Transverse colon (tissue), 4 donors: Measurements from ENCODE around the gene DBNL. TPM values are rescaled to one million over a fixed set of nuclear protein-coding genes. Genes with fewer than 3 reads are reported as not detected.
A peak's percentile ranks its signal among the peaks of the same experiment; 100 is the strongest.

Experiments used
- DNase-seq: peaks from one replicate; pipeline ENCODE4 v3.0.0-alpha.2; 2019
- H3K27ac ChIP-seq, 4 donors: fragments of 200-600 bp; sonication (generic); 2 replicates each; pipeline ENCODE4 v1.5.1; 2016 to 2018; ENCODE audit warnings: inconsistent platforms in 4 of 4
- H3K27me3 ChIP-seq: fragments of 200-600 bp; sonication (generic); 2 replicates; pipeline ENCODE4 v1.5.1; 2017; ENCODE audit warnings: inconsistent platforms
- H3K36me3 ChIP-seq, 4 donors: fragments of 200-600 bp; sonication (generic); 2 replicates each; pipeline ENCODE4 v1.5.1; 2017 to 2019; ENCODE audit warnings: inconsistent platforms in 4 of 4
- H3K4me1 ChIP-seq, 4 donors: fragments of 200-600 bp; sonication (generic); 2 replicates each; pipeline ENCODE4 v1.5.1; 2017 to 2020; ENCODE audit warnings: inconsistent platforms in 4 of 4
- H3K4me3 ChIP-seq, 4 donors: fragments of 200-600 bp; sonication (generic); 1 replicate in 1 of 4; 2 replicates in 3 of 4; pipeline versions ENCODE4 v1.5.1 to v1.6.1; 2017 to 2019; ENCODE audit warnings: inconsistent platforms in 4 of 4
- H3K9me3 ChIP-seq, 2 donors: fragments of 200-600 bp; sonication (generic); 2 replicates each; pipeline ENCODE4 v1.5.1; 2017 to 2019; ENCODE audit warnings: inconsistent platforms in 2 of 2
- EP300 ChIP-seq: sonication (generic); formaldehyde crosslinking; IDR thresholded peaks from one replicate; pipeline ENCODE4 v1.6.1; 2017; ENCODE audit warnings: antibody characterized with exemption, low read depth
- POLR2A ChIP-seq: fragments of 450-650 bp; IDR thresholded peaks from one replicate; pipeline ENCODE4 v1.6.1; 2016; ENCODE audit warnings: antibody characterized with exemption, mild to moderate bottlenecking, moderate library complexity
- POLR2AphosphoS5 ChIP-seq, 3 donors: sonication (generic); formaldehyde crosslinking; IDR thresholded peaks; one replicate each; pipeline ENCODE4 v1.6.1; 2016; ENCODE audit warnings: antibody characterized with exemption in 3 of 3
- WGBS, 2 donors: methylation state at CpG; one replicate each; pipeline ENCODE4 v1.1.5; 2018; ENCODE audit warnings: low coverage in 1 of 2; 5-methylcytosine and 5-hydroxymethylcytosine counted together
- in situ Hi-C, 4 donors: fragments of 200-750 bp; cut with MboI; loops; one replicate each; pipeline versions ENCODE4 v1.15.0 to v1.15.1; 2017; ENCODE audit warnings: low sequenced_read_pairs in 3 of 4, low pct_ligation_motif_present in 1 of 4, low pct_unique_long_range_greater_than_20kb in 1 of 4
- intact Hi-C: fragments of 100-400 bp; cut with DNase I; formaldehyde crosslinking; loops from one replicate; pipeline ENCODE4 v1.15.1; 2023; ENCODE audit warnings: low total_unique reads
- total RNA-seq, 4 donors: library from RNA; depleted of rRNA; stranded (reverse); fragments of >200 nt; gene quantifications; one replicate each; pipeline ENCODE4 v1.1.0, GENCODE V29; 2016
- TF ChIP-seq, protein P1 (sequence below), 5 experiments: fragments of 200-600 bp in 3 of 5; fragments of 450-650 bp in 2 of 5; sonication (generic) in 3 of 5; IDR thresholded peaks; 1 replicate in 2 of 5; 2 replicates in 3 of 5; pipeline ENCODE4 v1.5.1; 2016 to 2017; ENCODE audit warnings: antibody characterized with exemption in 5 of 5, inconsistent platforms in 3 of 5, mild to moderate bottlenecking in 2 of 5, moderate library complexity in 1 of 5

The DBNL gene
- total RNA-seq, 4 donors from 2014 or later, result 97.5 to 184 (median 137) TPM

GRCh38 chr7:44105832-44106231 is 61.3 kb downstream of the DBNL start:
- no peak for DNase-seq
- H3K27me3 ChIP-seq, result peaks cover 26% of the 10 kb centered on the region
- H3K4me3 ChIP-seq, result peak overlapping the region in 3 of 4 donors; percentile 32 to 59 (median 43)
- no peaks in the 10 kb centered on the region for H3K36me3 ChIP-seq
- in situ Hi-C loops (no loop called here), intact Hi-C loops (no loop called here)
- H3K9me3 ChIP-seq, result no peaks in the 10 kb centered on the region
- H3K4me1 ChIP-seq, result peaks cover 0 to 12% (median 2%) of the 10 kb centered on the region in 4 donors
- TF ChIP-seq, protein P1, sequence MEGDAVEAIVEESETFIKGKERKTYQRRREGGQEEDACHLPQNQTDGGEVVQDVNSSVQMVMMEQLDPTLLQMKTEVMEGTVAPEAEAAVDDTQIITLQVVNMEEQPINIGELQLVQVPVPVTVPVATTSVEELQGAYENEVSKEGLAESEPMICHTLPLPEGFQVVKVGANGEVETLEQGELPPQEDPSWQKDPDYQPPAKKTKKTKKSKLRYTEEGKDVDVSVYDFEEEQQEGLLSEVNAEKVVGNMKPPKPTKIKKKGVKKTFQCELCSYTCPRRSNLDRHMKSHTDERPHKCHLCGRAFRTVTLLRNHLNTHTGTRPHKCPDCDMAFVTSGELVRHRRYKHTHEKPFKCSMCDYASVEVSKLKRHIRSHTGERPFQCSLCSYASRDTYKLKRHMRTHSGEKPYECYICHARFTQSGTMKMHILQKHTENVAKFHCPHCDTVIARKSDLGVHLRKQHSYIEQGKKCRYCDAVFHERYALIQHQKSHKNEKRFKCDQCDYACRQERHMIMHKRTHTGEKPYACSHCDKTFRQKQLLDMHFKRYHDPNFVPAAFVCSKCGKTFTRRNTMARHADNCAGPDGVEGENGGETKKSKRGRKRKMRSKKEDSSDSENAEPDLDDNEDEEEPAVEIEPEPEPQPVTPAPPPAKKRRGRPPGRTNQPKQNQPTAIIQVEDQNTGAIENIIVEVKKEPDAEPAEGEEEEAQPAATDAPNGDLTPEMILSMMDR (IDR thresholded peaks at IDR 0.05), result no peak
- TF ChIP-seq POLR2A (no peak), POLR2AphosphoS5 (IDR thresholded peaks at IDR 0.05) (no peak), EP300 (no peak)
- 44 to 60% methylated on average over 1 to 2 of the region's 2 CpGs for WGBS, 2 donors
- H3K27ac ChIP-seq, result peak overlapping the region; percentile 77 to 92 (median 86)

- H3K4me3 ChIP-seq, result peak overlapping the region in 1 of 4 donors; percentile 59
- 87% methylated on average over 10 of the region's 10 CpGs; no CpG with 5 or more reads in 1 of the 2 donors for WGBS, 2 donors
- in situ Hi-C loops (no loop called here), intact Hi-C loops (no loop called here)
- no peaks in the 10 kb centered on the region for H3K9me3 ChIP-seq
- peak overlapping the region; percentile 77 to 92 (median 86) for H3K27ac ChIP-seq
- TF ChIP-seq EP300 (no peak), POLR2AphosphoS5 (IDR thresholded peaks at IDR 0.05) (no peak), POLR2A (no peak)
- TF ChIP-seq, protein P1 (IDR thresholded peaks at IDR 0.05), result no peak
- peaks cover 26% of the 10 kb centered on the region for H3K27me3 ChIP-seq
- H3K36me3 ChIP-seq, result no peaks in the 10 kb centered on the region
- no peak for DNase-seq
- peaks cover 0 to 12% (median 2%) of the 10 kb centered on the region in 4 donors for H3K4me1 ChIP-seq
Measured at GRCh38 chr7:44106311-44107065, 62.0 kb downstream of the DBNL start.

DNA sequence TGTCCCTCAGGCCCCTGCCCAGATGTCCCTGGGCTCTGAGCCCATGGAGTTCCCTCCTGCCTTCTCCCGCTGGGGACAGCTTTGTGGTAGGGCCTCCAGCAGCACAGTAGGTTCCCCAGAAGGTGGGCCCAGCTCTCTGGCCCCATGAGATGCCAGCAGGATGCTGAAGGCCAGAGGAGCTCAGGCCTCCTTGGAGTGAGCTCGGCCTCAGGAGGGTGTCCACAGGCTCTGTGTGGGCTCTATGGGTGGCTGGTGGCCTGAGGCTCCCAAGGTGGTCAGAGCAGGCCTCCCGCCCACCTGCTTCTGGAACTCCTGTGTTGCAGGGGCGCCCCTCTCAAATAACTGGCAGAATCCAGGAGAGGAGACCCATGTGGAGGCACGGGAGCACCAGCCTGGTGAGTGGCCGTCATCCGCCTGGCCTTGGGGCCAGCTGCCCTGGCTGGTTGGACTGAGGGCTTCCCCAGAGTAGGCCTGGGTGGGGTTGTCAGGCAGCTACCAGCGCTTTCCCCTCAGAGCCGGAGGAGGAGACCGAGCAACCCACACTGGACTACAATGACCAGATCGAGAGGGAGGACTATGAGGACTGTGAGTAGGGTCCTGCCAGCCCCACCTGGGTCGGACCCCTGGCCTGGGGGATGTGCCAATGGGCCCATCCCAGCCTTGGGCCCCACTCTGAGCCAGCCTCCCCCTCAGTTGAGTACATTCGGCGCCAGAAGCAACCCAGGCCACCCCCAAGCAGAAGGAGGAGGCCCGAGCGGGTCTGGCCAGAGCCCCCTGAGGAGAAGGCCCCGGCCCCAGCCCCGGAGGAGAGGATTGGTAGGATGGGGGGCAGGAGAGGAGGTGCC is 62.8 kb downstream of the DBNL start:
- TF ChIP-seq POLR2A (no peak), POLR2AphosphoS5 (IDR thresholded peaks at IDR 0.05) (no peak), EP300 (no peak)
- TF ChIP-seq, protein P1 (IDR thresholded peaks at IDR 0.05), result no peak
- WGBS, 2 donors, result 87% methylated on average over 12 of the region's 18 CpGs; no CpG with 5 or more reads in 1 of the 2 donors
- peaks cover 0 to 12% (median 2%) of the 10 kb centered on the region in 4 donors for H3K4me1 ChIP-seq
- H3K4me3 ChIP-seq, result no peak overlapping the region
- in situ Hi-C loops (no loop called here), intact Hi-C loops (no loop called here)
- DNase-seq, result no peak
- no peaks in the 10 kb centered on the region for H3K36me3 ChIP-seq
- peak overlapping the region in 2 of 4 donors; percentile 17 to 92 for H3K27ac ChIP-seq
- peaks cover 26% of the 10 kb centered on the region for H3K27me3 ChIP-seq
- H3K9me3 ChIP-seq, result no peaks in the 10 kb centered on the region
